Right forelimb (tissue), 1 donor: ENCODE data around the gene ECT2L.
A peak's percentile ranks its signal among the peaks of the same experiment; 100 is the strongest.

Source experiments
- DNase-seq: peaks from one replicate; pipeline ENCODE4 v3.0.0-alpha.2; 2018

The ECT2L gene

DNA sequence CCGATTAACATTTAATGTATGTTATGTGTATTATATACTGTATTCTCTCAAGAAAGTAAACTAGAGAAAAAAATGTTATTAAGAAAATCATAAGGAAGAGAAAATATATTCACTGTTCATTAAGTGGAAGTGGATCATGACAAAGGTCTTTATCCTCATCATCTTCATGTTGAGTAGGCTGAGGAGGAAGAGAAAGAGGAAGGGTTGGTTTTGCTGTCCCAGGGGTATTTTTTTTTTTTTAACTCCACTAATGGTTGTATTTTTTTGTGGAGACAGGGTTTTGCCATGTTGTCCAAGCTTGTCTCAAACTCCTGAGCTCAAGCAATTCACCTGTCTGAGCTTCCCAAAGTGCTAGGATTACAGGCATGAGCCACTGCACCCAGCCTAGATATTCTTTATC lies 11.0 kb downstream of the ECT2L start:
- no peak for DNase-seq

DNA sequence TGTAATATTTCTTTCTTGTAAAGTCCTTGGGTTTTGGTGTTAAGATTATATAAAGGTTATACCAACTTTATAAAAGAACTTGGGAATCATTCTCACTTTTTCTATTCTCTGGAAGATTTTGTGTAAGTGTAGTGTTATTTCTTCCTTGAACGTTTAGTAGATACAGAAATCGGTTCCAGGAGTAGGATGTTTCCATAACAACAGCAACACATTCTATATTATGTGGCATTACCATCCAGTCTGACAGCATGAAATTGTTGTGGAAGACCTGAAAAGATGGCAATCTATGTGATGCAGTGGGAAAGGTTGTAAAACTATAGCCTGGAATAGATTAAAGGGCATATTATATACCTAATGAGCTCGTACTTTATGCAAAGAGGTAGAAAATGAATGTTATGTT lies 13.8 kb downstream of the ECT2L start:
- no peak for DNase-seq

DNA sequence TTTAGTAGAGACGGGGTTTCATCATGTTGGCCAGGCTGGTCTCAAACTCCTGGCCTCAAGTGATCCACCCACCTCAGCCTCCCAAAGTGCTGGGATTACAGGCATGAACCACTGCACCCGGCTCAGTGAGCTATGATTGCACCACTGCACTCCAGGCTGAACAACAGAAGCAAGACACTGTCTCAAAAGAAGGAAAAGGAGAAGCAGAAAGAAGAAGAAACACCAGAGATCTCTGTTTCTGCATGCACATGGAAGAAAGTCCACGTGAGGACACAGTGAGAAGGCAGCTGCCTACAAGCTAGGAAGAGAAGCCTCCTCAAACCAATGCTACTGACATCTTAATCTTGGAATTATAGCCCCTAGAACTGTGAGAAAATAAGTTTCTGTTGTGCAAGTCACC lies 16.0 kb downstream of the ECT2L start:
- DNase-seq = no peak

GRCh38 chr6:138814179-138814834 lies 18.4 kb downstream of the ECT2L start:
- DNase-seq = no peak

GRCh38 chr6:138815221-138815620 lies 19.3 kb downstream of the ECT2L start:
- no peak for DNase-seq

DNA sequence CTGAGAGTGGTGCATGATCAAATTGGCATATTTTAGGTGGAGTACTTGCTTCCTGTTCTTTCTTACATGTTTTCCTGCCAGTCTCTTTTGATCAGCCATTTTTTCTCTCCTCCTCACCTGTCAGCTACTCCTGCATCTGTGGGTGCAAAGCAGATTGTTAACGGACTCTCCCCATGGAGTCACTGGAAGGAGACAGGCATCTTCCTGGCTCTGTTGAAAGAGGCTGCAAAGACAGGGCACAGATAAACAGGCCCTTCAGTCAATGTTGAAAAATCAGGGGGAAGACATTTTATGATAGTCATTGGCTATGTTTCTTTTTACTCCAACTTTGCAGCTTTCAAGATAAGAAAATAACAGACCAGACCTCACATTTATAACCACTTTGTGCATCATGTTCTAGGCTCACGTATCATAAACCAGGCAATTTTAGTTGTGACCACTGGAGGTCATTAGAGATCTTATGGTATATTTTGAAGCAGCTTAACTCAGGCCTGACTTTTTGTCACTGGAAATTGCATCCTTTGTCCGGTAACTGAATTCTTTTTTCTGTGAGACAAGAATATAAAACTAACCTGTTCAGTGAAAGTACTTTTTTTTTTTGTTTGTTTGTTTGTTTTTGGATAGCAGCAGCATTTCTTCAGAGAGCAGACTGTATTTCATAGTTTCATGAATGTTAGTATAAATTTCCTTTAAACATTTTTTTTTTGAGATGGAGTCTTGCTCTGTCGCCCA lies 20.1 kb downstream of the ECT2L start:
- DNase-seq = no peak

DNA sequence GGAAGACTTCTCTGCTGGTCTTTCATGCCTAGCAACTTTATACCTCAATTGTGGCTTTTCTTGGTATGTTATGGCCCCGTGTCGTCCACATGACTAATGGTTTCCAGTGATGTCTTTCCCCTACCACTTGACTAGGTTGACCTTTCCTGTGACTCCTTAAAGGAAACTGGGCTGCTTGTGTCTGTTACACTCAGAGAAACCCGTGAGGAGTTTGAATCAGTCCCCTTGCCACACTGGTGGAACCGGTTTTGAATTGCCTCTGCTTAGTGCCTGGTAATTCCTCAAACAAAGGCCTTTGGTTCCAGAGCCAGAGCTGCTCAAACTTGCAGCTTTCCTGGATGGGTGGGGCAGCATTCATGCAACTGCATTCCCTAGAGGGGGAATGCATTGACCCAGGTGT lies 21.9 kb downstream of the ECT2L start:
- DNase-seq = no peak

DNA sequence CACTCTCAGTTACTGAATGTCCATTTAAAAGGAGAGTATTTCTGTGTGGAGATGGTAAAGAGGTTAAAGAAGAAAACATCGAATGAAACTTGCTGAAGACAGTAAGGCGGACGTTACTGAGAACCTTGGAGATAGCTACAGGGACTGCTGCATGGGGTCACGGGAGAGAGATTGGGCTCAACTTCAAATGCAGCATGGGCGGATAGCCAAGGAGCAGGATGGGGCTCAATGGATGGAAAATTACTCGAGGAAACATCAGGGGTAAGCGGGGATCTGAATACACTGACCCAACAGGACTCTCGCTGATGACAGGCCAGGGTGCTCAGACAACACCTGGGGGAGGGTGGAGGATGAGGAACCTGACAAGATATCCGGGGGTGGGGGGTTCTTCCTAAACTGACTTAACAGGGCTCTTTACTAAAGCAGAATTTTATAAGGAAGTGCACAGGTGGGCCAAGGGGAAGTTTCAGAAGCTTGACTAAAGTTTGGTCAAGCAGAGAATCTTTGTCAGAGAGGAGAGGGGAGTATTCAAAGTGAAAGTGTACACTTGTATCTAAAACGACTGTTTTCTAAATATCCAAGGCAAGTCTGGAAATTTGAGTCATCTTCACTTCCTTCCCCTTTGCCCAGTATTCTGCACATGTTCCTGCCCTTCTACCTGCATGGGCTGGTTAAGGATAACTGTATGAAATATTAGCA lies 22.8 kb downstream of the ECT2L start:
- DNase-seq = no peak

- no peak for DNase-seq
Measured at GRCh38 chr6:138821519-138821918, 25.6 kb downstream of the ECT2L start.

DNA sequence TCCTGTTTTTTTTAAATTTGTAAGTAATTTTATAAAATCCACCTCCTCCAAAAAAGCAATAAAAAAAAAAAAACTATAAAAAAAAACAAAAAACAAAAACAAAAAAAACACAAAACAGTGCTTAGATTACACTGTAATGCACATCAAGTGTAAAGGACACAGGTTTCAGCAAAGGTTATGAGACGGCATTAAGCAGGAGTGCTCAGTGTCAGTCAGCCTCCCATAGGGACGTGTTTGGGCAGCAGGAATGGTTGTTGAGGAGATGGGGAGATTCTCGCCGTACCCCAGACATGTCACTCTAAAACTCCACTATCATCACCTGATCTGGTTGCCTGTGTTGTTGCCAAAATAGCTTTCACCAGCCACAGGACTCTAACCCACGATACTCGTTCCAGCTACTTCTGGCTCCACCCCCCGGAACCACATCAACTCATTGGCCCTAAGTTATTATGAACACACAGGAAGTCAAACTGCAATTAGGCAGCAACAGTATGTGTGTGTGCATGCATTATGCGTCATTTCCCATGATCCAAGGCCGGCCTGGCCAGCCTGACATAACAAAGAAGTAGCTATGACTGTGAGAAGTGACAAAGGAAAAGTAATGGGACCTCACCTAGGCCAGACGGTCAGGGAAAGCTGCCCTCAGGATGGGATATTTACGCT lies 28.7 kb downstream of the ECT2L start:
- no peak for DNase-seq

- no peak for DNase-seq
Measured at GRCh38 chr6:138830248-138830647, 34.4 kb downstream of the ECT2L start.

DNA sequence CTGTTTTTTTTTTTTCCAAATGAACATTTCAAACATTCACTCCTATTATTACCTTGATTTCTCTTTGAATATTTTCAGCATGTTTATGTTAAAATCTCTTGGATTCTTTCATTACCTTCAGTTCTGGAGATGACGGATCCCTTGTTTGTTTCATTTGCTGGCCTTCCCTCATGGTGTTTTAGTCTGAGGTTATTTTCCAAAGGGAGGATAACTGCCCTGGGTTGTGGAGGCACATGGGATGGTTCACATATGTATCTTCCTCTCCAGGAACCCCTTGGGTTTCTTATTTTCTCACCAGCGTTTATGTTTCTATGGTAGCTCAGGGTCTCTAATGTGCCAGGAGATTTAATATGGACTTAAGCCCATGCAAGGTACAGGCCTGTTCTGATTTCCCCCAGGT lies 36.3 kb downstream of the ECT2L start:
- DNase-seq = no peak

GRCh38 chr6:138833816-138834539 lies 38.1 kb downstream of the ECT2L start:
- DNase-seq = peak; percentile 55

- no peak for DNase-seq
Measured at GRCh38 chr6:138837246-138837645, 41.4 kb downstream of the ECT2L start.

DNA sequence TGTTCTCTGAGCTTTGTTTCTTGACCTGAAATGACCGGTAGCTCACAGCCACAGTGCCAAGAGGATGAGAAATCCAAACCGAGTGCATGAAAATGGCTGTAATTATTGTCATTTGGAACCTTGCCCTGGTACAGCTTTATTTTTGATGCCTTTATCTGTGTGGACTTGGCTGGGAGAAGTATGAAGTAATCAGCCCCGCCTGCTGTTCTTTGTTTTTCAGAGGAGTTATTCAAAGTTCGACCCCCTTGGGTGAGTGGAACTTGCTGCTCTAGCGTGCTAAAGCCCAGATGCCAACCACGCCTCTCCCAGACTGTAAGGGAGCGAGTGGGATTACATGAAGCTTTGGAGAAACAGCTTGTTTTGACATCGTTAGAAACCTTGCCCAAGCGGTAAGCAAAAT lies 48.3 kb downstream of the ECT2L start:
- peak; percentile 59 for DNase-seq

- no peak for DNase-seq
Measured at GRCh38 chr6:138847884-138848283, 52.0 kb downstream of the ECT2L start.

DNA sequence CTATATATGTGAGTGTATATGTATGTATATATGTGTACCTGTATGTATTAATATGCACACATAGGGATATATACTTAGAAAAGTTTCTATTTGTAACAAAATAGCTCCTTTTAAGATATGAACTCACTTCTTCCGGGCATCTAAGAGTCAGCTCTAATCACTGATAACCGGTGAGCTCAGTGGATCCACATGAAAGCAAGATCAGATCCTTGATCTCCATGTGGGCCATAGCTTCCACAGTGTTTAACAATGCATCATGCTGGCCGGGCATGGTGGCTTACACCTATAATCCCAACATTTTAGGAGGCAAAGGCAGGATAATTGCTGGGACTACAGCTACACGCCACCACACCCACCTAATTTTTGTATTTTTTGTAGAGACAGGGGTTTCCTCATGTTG lies 52.6 kb downstream of the ECT2L start:
- no peak for DNase-seq

- DNase-seq = no peak
Measured at GRCh38 chr6:138849791-138850190, 53.9 kb downstream of the ECT2L start.

GRCh38 chr6:138856654-138857053 lies 60.8 kb downstream of the ECT2L start:
- DNase-seq = no peak

DNA sequence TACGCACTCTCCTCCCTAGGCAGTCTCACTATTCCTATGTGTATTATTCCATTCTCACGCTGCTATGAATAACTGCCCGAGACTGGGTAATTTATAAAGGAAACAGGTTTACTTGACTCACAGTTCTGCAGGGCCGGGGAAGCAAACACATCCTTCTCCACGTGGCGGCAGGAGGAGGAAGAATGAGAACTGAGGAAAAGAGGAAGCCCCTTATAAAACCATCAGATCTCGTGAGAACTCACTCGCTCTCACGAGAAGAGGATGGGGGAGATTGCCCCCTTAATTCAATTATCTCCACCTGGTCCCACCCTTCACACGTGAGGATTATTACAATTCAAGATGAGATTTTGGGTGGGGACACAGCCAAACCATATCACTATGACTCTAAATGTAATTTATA lies 61.9 kb downstream of the ECT2L start:
- no peak for DNase-seq

- no peak for DNase-seq
Measured at GRCh38 chr6:138862456-138862855, 66.6 kb downstream of the ECT2L start.

- no peak for DNase-seq
Measured at GRCh38 chr6:138863321-138863720, 67.4 kb downstream of the ECT2L start.

DNA sequence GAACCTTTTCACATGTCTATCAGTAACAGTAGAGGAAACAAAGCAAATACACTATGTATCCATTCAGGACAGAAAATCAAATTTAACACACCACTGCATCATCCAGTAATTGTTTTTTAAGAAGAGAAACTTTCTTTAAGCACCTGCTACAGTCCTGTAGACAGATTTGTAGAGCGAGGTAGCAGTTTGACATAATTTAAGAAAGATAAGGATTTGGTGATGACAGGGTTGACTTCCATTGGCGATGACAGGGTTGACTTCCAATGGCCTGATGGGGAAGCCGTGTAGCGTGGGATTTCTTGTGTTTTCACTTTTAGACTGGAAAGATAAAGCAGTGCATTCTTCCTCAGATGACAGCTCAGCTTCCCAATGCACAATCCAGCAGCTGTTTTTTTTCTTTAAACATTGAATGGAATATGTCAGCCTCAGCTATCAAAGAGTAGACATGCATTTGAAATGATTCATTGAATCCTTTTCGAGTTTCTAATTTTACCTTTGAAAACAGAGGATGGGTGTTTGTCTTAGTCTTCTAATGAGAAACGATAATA lies 68.5 kb downstream of the ECT2L start:
- DNase-seq = no peak
